HG02981 (cell line): ENCODE results near the gene HPCAL4.

ENCODE experiments used
- ATAC-seq: cut with Tn5 transposase; IDR thresholded peaks from one replicate; pipeline ENCODE4 v1.9.1; 2021; ENCODE audit warnings: mild to moderate bottlenecking, moderate library complexity; ENCODE audit not compliant: unreplicated experiment

The HPCAL4 gene

GRCh38 chr1:39631361-39632322 lies 59.6 kb downstream of the HPCAL4 start:
- no peak for ATAC-seq

GRCh38 chr1:39628807-39629350 lies 62.4 kb downstream of the HPCAL4 start:
- ATAC-seq = no peak
